Measurements from ENCODE around the gene NCOA5. TPM values are rescaled to one million over a fixed set of nuclear protein-coding genes. Genes with fewer than 3 reads are reported as not detected.
"Not testable (repeated sequence)": the region's sequence is repeated elsewhere in the genome, so short reads cannot be mapped to it uniquely, and the experiment has no call there.

Gene NCOA5
- total RNA-seq, 1 donor from 2014 or later = 27.0 TPM

- DNase-seq (ENCODE audit: low spot score) = not testable (repeated sequence)
Measured at GRCh38 chr20:46091622-46092535, 2.1 kb upstream of the NCOA5 start.

DNA sequence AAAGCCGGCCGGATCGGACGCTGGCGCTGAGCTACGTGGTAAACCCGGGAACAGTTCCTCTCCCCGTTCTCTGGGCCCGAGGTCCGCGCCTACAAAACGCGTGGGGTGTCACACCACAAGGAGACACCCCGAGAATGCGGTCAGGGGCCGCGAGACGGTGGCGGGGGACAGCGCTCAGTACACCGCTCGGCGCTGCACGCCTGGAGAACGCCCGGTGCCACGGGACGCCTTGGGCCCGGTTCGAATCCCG is 670 bp downstream of the NCOA5 start:
- peak; percentile 17 for DNase-seq (ENCODE audit: low spot score)

DNA sequence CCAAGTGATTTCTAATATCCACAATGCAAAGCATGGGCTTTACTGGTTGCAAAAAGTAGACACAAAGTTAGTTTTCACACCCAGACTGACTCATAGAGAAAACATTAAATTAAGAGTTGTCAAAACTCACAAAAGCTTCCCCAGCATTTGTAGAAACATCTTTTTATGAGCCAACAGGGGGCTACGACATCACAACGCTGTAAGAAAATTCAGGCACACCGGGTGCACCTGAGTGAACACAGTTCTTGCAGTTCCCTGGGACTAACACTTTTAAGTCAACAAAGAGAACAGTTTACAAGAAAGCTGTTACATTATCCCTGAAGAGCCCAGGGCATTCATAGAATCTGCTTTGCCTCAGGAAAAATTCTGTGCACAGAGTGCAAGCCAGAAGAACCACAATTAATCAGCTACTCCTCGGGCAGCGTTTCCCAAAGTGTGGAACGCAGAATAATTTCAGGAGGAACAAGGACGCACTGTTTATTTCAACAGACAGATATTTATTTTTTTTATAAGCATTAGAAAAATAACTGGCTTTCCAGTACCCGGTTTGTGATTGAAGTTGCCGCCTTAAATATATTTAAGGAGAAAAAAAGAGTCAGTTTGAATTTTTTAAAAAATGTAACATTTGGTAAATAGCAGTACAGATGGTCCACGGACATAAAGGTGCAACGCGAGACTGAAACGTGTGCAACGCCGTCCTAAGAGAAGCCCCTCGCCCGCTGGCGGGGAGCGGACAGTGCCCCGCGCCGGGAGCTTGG is 1.2 kb downstream of the NCOA5 start:
- no peak for DNase-seq (ENCODE audit: low spot score)

GRCh38 chr20:46087161-46087560 is 2.6 kb downstream of the NCOA5 start:
- no peak for DNase-seq (ENCODE audit: low spot score)

DNA sequence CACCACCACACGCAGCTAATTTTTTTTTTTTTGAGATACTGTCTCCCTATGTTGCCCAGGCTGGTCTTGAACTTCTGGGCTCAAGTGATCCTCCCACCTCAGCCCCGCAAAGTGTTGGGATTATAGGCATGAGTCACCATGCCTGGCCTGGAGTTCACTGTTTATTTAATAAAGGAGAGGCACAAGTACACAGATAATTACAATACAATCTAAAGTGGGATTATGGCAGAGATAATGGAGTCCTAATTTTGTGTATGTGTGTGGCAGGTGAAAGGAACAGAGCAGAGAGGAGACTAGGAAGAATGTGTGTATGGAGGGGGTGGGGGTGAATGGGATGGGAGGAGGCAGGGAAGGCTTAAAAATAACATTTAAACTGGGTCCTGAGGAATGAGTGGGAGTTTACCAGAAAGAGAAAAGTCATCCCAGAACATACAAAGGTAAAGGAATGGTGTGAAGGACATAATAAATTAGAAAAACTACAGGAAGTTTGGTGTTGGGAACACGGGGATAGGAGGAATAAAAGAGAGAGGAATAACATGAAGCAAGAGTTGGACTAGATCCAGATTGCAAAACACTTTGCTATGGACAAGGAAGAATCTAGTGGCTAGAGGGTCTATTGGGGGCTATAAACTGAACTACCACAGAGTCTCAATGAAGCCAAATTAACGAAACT is 4.4 kb downstream of the NCOA5 start:
- no peak for DNase-seq (ENCODE audit: low spot score)

DNA sequence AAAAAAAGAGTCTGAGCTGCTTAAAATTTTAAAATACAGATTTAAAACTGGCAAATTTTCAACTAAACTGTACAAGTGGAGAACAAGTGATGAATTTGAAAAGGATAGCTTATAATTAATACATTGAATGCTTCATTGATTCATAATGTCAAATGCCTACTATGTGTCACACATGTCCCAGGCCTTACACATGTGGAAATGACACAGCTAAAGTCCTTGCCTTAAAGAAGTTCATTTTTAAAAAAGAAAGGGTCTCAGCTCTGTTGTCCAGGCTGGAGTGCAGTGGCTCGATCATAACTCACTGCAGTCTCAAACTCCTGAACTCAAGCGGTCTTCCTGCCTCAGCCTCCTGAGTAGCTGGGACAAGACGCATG is 5.0 kb downstream of the NCOA5 start:
- DNase-seq (ENCODE audit: low spot score) = no peak

DNA sequence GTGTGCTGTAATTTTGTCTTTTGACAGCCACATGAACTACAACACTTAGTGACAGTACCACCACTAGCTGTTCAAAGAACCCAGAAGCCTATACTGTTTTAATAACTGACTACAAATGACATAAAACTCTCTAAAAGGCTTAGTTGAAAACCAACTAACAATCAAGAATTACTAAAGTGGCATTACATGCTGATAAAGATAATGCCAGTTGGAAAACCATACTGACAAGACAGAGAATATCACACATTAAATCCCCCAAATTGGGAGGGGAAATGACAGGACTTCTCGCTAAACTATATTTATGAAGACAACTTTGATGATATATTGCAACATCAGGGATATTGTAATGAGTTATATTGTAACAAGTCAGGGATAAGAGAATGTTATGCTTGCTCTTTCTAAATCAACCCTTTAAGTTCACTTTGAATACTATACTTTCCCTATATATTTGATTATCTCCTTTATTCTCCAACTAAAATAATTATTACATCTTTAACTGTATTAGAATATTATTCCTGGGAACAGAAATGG is 6.2 kb downstream of the NCOA5 start:
- no peak for DNase-seq (ENCODE audit: low spot score)

GRCh38 chr20:46083101-46083500 is 6.7 kb downstream of the NCOA5 start:
- no peak for DNase-seq (ENCODE audit: low spot score)

- DNase-seq (ENCODE audit: low spot score) = no peak
Measured at GRCh38 chr20:46081074-46081473, 8.7 kb downstream of the NCOA5 start.

DNA sequence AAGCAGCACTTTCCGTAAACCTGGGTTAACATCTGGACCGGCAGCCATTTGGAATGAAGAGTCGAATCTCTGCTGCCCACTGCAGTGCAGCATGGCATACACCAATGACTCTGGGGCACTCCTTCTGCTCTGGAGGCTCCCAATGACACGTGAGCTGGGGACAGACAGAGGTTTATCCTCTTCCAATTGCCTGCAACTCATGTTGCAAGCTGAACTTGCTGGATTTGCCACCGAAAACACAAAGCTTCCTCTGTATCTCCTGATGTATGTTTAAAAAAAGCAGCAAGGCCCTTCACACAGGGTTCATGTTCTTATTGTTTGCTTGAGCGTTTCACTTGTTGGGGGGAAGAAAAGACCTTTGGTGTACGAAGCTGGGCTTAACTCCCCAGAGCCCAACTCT is 10.8 kb downstream of the NCOA5 start:
- no peak for DNase-seq (ENCODE audit: low spot score)

DNA sequence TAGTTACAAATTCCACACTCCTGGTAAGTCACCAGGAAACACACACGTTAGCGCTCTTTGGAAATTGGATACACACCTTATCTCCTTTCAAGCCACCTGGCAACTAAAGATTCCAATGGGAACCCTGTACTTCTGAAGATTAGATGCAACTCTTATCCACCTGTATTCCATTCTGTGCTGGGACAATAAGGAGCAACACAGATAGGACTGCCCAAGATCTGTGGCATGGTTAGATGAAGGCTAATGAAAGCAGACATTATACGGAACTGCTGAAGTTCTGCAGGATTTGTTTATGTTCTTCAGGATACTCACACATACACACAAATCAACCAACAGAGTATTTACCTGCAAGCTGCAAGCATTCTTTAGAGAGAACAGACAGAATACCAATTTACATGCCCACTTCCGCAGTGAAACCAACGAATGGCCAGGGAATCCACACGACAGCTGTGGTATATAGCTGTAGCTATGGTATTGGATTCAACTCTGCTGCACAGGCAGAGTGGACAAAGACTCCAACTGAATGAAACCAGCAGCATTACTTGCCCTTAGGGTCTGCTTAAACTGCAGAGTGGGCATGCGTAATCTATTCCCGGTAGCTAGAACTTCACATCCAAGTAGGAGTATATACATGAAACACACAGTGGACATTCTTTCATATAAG is 12.0 kb downstream of the NCOA5 start:
- no peak for DNase-seq (ENCODE audit: low spot score)

GRCh38 chr20:46076806-46077205 is 13.0 kb downstream of the NCOA5 start:
- no peak for DNase-seq (ENCODE audit: low spot score)

GRCh38 chr20:46074006-46074405 is 15.8 kb downstream of the NCOA5 start:
- no peak for DNase-seq (ENCODE audit: low spot score)

DNA sequence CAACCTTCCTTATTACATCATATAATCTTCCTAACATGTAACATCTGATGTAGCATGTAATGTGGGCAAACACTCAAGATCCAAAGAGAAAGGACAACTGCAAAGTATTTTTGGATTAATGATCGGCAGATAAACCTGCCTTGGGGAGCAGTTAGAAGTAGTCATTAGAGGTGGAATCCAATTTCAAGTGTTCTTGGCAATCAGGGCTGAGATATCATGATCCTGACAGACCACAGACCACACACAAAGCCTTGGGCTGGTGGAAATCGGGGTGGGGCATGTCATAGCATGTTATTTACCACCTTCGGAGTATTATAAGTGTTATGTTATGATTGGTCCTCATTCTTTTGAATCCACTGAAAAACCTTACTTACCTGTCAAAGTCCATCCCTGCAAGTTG is 16.3 kb downstream of the NCOA5 start:
- DNase-seq (ENCODE audit: low spot score) = no peak

DNA sequence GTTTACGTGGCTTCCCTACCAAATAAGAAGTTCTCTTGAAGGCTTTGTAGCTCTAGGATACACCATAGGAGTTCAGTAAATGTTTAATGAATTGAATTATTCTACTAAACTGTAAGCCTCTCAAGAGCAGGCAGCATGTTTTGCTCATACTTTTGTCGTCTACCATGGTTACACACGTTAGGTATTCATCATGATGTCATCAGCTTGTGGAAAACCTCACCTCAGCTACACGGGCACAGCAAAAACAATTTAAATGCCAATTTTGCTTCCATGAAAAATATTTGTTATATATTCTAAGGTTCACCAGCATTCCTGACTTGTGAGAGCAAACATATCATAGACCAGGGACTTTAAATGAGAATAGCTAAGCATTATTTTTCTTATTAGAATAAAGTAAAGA is 16.7 kb downstream of the NCOA5 start:
- DNase-seq (ENCODE audit: low spot score) = no peak

DNA sequence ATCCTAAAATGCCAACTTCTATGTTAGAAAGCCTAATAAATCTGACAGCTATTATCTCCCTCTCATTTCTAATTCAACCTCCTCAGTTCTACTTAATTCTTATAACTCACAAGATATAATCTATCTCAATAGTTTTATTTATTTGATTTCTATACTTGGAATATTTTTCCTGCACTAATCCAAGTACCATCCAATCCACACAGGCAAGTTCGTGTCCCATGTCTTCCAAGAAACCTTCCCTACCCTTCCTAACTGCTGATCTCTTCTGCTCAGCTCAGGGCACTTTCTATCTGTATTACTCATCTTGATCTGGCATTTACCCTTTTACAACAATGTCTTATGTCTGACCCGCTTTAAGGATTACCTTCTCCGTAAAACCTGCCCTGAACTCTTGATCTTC is 18.2 kb downstream of the NCOA5 start:
- no peak for DNase-seq (ENCODE audit: low spot score)

GRCh38 chr20:46070215-46070900 is 19.4 kb downstream of the NCOA5 start:
- no peak for DNase-seq (ENCODE audit: low spot score)

GRCh38 chr20:46065691-46066090 is 24.1 kb downstream of the NCOA5 start:
- DNase-seq (ENCODE audit: low spot score) = no peak

DNA sequence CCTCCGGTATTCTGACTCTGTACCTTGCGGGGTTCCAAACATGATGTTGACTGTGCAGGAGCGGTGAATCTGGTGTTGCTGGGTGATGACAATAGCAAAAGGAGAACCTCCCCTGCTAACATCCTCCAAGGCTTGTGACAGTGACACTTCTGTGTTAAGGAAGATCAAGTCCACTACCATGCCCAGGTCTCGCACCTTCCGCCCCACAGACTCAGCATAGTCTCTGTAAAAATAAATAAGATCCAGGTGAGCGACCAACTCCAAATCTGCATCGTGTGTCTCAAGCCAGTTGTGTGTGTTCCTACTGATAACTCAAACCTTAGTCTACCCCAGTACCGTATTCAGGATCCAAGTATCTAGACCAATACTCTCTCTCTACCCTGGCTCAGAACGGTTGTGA is 24.8 kb downstream of the NCOA5 start:
- no peak for DNase-seq (ENCODE audit: low spot score)

GRCh38 chr20:46063652-46064054 is 26.1 kb downstream of the NCOA5 start:
- DNase-seq (ENCODE audit: low spot score) = no peak

DNA sequence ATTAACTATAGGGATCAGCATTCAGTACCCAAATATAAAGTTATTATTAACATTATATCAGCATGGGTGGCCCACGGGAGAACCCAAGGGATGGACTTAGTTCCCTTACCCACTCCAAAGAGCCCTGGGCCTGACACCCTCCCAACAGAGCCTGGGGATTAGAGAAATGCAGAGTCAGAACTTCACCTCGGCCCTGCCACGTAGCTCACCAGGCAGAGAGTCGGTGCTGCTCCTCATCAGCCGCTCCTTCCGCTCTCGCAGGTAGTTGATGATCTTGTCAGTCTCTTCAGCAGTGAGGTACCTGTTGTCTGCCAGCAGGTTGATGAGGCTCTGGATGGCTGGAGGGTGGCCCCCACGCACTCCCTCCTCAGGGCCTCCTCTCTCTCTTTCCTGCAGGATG is 26.6 kb downstream of the NCOA5 start:
- no peak for DNase-seq (ENCODE audit: low spot score)
